GM18517 (cell line): ENCODE measurements around the gene OPRL1.

Experiments
- ATAC-seq: cut with Tn5 transposase; IDR thresholded peaks from one replicate; pipeline ENCODE4 v1.9.1; 2021; ENCODE audit warnings: mild to moderate bottlenecking, moderate library complexity; ENCODE audit not compliant: unreplicated experiment

Gene OPRL1

GRCh38 chr20:64055893-64056638 is 23.8 kb upstream of the OPRL1 start:
- no peak for ATAC-seq

GRCh38 chr20:64056639-64056888 is 23.3 kb upstream of the OPRL1 start:
- ATAC-seq = no peak

- no peak for ATAC-seq
Measured at GRCh38 chr20:64056889-64057627, 22.8 kb upstream of the OPRL1 start.

GRCh38 chr20:64057628-64058498 is 22.0 kb upstream of the OPRL1 start:
- no peak for ATAC-seq

- ATAC-seq = no peak
Measured at GRCh38 chr20:64058536-64058935, 21.3 kb upstream of the OPRL1 start.

GRCh38 chr20:64062276-64062595 is 17.6 kb upstream of the OPRL1 start:
- no peak for ATAC-seq

GRCh38 chr20:64062596-64063388 is 17.1 kb upstream of the OPRL1 start, which contains the start of gene TCEA2:
Gene TCEA2 (plus strand): TSS chr20:64063198. CDS start chr20:64063313, 115 bp downstream.
- ATAC-seq = peak; percentile 72

- no peak for ATAC-seq
Measured at GRCh38 chr20:64063389-64064144, 16.3 kb upstream of the OPRL1 start.

GRCh38 chr20:64064145-64064698 is 15.7 kb upstream of the OPRL1 start:
- no peak for ATAC-seq

- ATAC-seq = no peak
Measured at GRCh38 chr20:64065062-64065973, 14.6 kb upstream of the OPRL1 start.

GRCh38 chr20:64065974-64066343 is 13.9 kb upstream of the OPRL1 start:
- ATAC-seq = peak; percentile 42

- ATAC-seq = no peak
Measured at GRCh38 chr20:64067005-64067632, 12.8 kb upstream of the OPRL1 start.

GRCh38 chr20:64067733-64068307 is 12.1 kb upstream of the OPRL1 start:
- no peak for ATAC-seq

- no peak for ATAC-seq
Measured at GRCh38 chr20:64068386-64069208, 11.3 kb upstream of the OPRL1 start.

GRCh38 chr20:64069209-64069613 is 10.7 kb upstream of the OPRL1 start:
- ATAC-seq = no peak

GRCh38 chr20:64069614-64070243 is 10.2 kb upstream of the OPRL1 start:
- ATAC-seq = no peak
